PFSK-1 (cell line): ENCODE results near the gene B3GLCT.

Source experiments
- POLR2AphosphoS5 ChIP-seq: IDR thresholded peaks from 2 replicates; pipeline ENCODE4 v1.6.1; 2012; ENCODE audit warnings: low read depth, mild to moderate bottlenecking, control low read depth, low read length, moderate library complexity
- SIN3A ChIP-seq: IDR thresholded peaks from 2 replicates; pipeline ENCODE4 v1.6.1; 2012; ENCODE audit warnings: mild to moderate bottlenecking, low read length, moderate library complexity, borderline replicate concordance; ENCODE audit not compliant: insufficient read depth

DNA sequence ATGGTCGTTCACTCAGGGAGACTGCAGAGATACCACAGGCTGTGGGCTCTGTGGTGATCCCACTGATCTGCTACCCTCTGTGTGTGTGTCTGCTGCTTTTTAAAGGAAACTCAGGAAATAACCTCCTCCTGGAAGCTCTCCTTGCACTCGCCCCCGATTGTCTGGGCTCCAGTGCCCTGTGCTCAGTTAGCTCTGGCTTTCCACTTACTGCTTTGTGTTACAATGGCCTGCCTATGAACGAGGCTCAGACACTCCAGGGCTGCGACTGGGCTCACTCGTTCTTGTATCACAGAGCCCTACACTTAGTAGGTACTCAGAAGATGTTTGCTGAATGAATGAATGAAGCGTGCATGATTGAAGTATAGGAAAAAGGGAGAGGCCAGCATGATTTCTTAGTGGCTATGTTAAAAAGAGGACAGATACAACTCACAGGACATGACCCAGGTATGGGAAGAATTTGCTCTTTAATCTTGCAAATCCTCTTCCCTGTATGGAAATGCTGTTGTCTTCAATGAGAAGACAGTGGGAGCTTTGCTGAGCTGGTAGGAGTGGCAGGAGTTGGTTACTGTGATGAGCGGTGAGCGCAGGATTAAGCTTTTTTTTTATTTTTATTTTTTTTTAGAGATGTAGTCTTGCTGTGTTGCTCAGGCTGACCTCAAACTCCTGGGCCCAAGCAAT, 26.4 kb downstream of the B3GLCT start:
- TF ChIP-seq SIN3A (no peak), POLR2AphosphoS5 (no peak)
